Activated naive CD4-positive, alpha-beta T cell treated with anti-CD3 and anti-CD28 coated beads, Interleukin-2, amount 50 U/mL, for 24 hours (primary cell): ENCODE data around the gene RPS28.
"Not testable (repeated sequence)": the region's sequence is repeated elsewhere in the genome, so short reads cannot be mapped to it uniquely, and the experiment has no call there.

ENCODE experiments used
- H3K27ac Mint-ChIP-seq: one replicate; pipeline ENCODE4 v1.8.0; 2021; ENCODE audit warnings: mild to moderate bottlenecking, mixed read lengths
- H3K27me3 Mint-ChIP-seq: one replicate; pipeline ENCODE4 v1.8.0; 2021; ENCODE audit warnings: mixed read lengths
- H3K36me3 Mint-ChIP-seq: one replicate; pipeline ENCODE4 v1.8.0; 2021; ENCODE audit warnings: mixed read lengths
- H3K4me1 Mint-ChIP-seq: one replicate; pipeline ENCODE4 v1.8.0; 2021; ENCODE audit warnings: mixed read lengths
- H3K4me3 Mint-ChIP-seq: one replicate; pipeline ENCODE4 v1.8.0; 2021; ENCODE audit warnings: mild to moderate bottlenecking, mixed read lengths
- H3K9me3 Mint-ChIP-seq: one replicate; pipeline ENCODE4 v1.8.0; 2021; ENCODE audit warnings: mixed read lengths

RPS28 gene

DNA sequence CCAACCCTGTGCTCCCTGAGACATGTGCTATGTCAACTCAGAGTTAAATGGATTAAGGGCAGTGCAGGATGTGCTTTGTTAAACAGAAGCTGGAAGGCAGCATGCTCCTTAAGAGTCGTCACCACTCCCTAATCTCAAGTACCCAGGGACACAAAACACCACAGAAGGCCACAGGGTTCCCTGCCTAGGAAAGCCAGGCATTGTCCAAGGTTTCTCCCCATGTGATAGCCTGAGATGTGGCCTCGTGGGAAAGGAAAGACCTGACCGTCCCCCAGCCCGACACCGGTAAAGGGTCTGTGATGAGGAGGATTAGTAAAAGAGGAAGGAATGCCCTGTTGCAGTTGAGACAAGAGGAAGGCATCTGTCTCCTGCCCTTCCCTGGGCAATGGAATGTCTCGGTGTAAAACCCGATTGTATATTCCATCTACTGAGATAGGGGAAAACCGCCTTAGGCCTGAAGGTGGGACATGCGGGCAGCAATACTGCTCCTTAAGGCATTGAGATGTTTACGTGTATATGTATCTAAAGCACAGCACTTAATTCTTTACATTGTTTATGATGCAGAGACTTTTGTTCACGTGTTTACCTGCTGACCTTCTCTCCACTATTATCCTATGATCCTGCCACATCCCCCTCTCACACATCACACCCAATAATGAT is 6.2 kb upstream of the RPS28 start:
- not testable (repeated sequence) for H3K36me3 Mint-ChIP-seq, H3K27me3 Mint-ChIP-seq, H3K9me3 Mint-ChIP-seq, H3K4me3 Mint-ChIP-seq, H3K27ac Mint-ChIP-seq
- H3K4me1 Mint-ChIP-seq: peaks cover 11% of the 10 kb centered on the region

- Mint-ChIP-seq H3K36me3 (peaks cover 3% of the 10 kb centered on the region), H3K4me3 (no peak overlapping the region), H3K27ac (no peak overlapping the region), H3K4me1 (peaks cover 18% of the 10 kb centered on the region), H3K9me3 (no peaks in the 10 kb centered on the region), H3K27me3 (no peaks in the 10 kb centered on the region)
Observed at GRCh38 chr19:8316351-8317125, 4.8 kb upstream of the RPS28 start.

GRCh38 chr19:8318835-8319234 is 2.5 kb upstream of the RPS28 start:
- H3K9me3 Mint-ChIP-seq, H3K27me3 Mint-ChIP-seq: not testable (repeated sequence)
- Mint-ChIP-seq H3K36me3 (peaks cover 12% of the 10 kb centered on the region), H3K27ac (peak overlapping the region; percentile 8), H3K4me1 (peaks cover 34% of the 10 kb centered on the region), H3K4me3 (peak overlapping the region; percentile 39)

DNA sequence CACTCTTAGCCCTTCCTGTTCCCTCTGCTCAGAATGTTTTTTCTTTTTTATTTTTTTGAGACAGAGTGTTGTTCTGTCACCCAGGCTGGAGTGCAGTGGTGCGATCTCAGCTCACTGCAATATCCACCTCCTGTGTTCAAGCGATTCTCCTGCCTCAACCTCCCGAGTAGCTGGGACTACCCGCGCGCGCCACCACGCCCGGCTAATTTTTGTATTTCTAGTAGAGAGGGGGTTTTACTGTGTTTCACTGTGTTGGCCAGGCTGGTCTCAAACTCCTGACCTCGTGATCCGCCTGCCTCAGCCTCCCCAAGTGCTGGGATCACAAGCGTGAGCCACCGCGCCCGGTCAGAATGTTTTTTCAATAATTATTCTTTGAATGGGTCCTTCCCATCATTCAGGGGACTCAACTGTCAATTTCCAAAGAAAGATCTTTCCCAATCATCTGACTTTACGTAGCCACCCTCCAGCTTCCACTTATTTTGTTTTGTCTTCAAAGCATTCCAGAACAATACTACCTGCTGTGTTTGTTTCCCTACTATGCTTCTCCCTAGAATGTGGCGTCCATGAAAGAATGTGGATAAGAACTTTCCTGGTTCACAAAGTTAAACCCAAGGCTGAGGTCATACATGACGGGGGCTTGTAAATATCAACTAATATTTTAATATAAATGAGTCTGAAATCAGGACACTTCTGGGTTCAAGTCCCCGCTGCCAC is 1.3 kb upstream of the RPS28 start:
- no peaks in the 10 kb centered on the region for H3K27me3 Mint-ChIP-seq
- no peaks in the 10 kb centered on the region for H3K9me3 Mint-ChIP-seq
- H3K4me3 Mint-ChIP-seq: peak overlapping the region; percentile 100
- peak overlapping the region; percentile 65 for H3K27ac Mint-ChIP-seq
- peaks cover 36% of the 10 kb centered on the region for H3K4me1 Mint-ChIP-seq
- H3K36me3 Mint-ChIP-seq: peaks cover 12% of the 10 kb centered on the region

GRCh38 chr19:8320564-8321066 is 681 bp upstream of the RPS28 start:
- Mint-ChIP-seq H3K36me3 (peaks cover 10% of the 10 kb centered on the region), H3K4me1 (peaks cover 36% of the 10 kb centered on the region), H3K9me3 (no peaks in the 10 kb centered on the region), H3K27me3 (no peaks in the 10 kb centered on the region), H3K4me3 (peak overlapping the region; percentile 100), H3K27ac (peak overlapping the region; percentile 98)

DNA sequence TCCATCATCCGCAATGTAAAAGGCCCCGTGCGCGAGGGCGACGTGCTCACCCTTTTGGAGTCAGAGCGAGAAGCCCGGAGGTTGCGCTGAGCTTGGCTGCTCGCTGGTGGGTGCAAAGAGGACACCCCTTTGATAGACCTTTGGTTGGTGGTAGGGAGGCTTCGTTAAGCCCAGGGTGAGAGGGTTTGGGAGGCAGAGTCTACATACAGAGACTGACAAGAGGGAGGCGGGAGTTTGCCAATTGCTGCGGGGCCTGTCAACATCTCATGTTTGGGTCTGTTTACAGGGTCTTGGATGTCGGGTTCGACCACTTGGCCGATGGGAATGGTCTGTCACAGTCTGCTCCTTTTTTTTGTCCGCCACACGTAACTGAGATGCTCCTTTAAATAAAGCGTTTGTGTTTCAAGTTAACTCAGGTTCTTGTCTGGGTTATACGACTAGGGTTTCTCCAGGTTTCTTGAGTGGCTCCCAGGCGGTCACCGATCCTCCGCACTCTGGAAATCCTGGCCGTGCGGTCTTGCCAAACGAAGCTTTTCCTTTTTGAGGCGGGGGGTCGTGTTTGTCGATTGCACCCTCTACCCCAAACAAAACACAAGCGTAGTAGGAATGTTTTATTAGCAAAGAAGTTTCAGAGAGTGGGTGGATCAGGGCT is 816 bp downstream of the RPS28 start:
- no peaks in the 10 kb centered on the region for H3K9me3 Mint-ChIP-seq
- H3K4me3 Mint-ChIP-seq: peak overlapping the region; percentile 100
- H3K27me3 Mint-ChIP-seq: no peaks in the 10 kb centered on the region
- peak overlapping the region; percentile 98 for H3K27ac Mint-ChIP-seq
- peaks cover 8% of the 10 kb centered on the region for H3K36me3 Mint-ChIP-seq
- H3K4me1 Mint-ChIP-seq: peaks cover 36% of the 10 kb centered on the region

- Mint-ChIP-seq H3K36me3 (peaks cover 8% of the 10 kb centered on the region), H3K4me1 (peaks cover 32% of the 10 kb centered on the region), H3K27me3 (no peaks in the 10 kb centered on the region), H3K9me3 (no peaks in the 10 kb centered on the region), H3K4me3 (peak overlapping the region; percentile 100), H3K27ac (peak overlapping the region; percentile 98)
Observed at GRCh38 chr19:8322638-8322997, 1.3 kb downstream of the RPS28 start.

- peak overlapping the region; percentile 100 for H3K4me3 Mint-ChIP-seq
- H3K36me3 Mint-ChIP-seq: peaks cover 8% of the 10 kb centered on the region
- H3K27ac Mint-ChIP-seq: peak overlapping the region; percentile 72
- H3K9me3 Mint-ChIP-seq: no peaks in the 10 kb centered on the region
- no peaks in the 10 kb centered on the region for H3K27me3 Mint-ChIP-seq
- peaks cover 32% of the 10 kb centered on the region for H3K4me1 Mint-ChIP-seq
Observed at GRCh38 chr19:8323781-8324185, 2.5 kb downstream of the RPS28 start.

DNA sequence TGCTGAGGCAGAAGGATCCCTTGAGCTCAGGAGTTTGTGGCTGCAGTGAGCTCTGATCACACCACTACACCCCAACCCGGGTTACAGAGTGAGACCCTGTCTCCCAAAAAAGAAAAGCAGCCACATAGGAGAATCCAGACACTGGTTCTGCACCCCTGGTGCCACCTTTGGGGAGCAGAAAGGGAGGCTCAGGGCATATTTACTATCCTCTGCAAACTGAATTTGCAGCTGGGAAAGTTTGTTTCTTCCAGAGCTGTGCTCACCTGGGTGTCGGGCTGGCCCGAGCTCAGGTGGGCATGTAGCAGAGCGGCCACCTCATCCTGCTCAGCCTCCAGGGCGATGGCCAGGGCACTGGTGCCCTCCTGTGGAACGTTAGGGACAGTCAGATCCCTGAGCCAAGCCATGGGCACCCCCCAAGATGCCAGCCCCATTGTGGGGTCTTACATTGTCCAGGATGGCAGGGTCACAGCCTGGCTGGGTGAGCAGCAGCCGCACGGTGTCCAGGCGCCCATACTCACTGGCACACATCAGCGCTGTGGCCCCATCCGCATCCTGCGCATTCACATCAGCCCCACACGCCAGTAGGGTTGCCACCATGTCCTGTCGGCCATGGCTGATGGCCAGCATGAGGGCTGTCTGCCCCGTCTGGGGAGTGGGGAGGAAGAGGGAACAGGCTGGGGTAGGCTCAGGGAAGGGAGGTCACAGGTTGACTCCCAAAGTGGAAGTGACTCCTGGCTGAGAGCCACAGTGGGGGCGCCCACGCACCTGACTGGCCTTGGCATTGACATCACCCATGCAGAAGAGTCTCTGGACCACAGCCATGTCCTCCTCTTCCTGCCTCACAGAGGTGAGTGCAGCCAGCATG is 3.1 kb downstream of the RPS28 start:
- Mint-ChIP-seq H3K27ac (no peak overlapping the region), H3K36me3 (peaks cover 8% of the 10 kb centered on the region), H3K9me3 (no peaks in the 10 kb centered on the region), H3K4me3 (no peak overlapping the region), H3K27me3 (no peaks in the 10 kb centered on the region), H3K4me1 (peaks cover 32% of the 10 kb centered on the region)

GRCh38 chr19:8325454-8325853 is 4.2 kb downstream of the RPS28 start:
- Mint-ChIP-seq H3K4me1 (peaks cover 21% of the 10 kb centered on the region), H3K4me3 (no peak overlapping the region), H3K36me3 (peaks cover 8% of the 10 kb centered on the region), H3K9me3 (no peaks in the 10 kb centered on the region), H3K27me3 (no peaks in the 10 kb centered on the region), H3K27ac (no peak overlapping the region)

- H3K9me3 Mint-ChIP-seq: no peaks in the 10 kb centered on the region
- no peaks in the 10 kb centered on the region for H3K36me3 Mint-ChIP-seq
- no peak overlapping the region for H3K4me3 Mint-ChIP-seq
- H3K4me1 Mint-ChIP-seq: no peaks in the 10 kb centered on the region
- H3K27ac Mint-ChIP-seq: no peak overlapping the region
- no peaks in the 10 kb centered on the region for H3K27me3 Mint-ChIP-seq
Observed at GRCh38 chr19:8329996-8330395, 8.7 kb downstream of the RPS28 start.

- no peaks in the 10 kb centered on the region for H3K9me3 Mint-ChIP-seq
- no peak overlapping the region for H3K27ac Mint-ChIP-seq
- H3K27me3 Mint-ChIP-seq: peaks cover 2% of the 10 kb centered on the region
- peaks cover 4% of the 10 kb centered on the region for H3K4me1 Mint-ChIP-seq
- no peak overlapping the region for H3K4me3 Mint-ChIP-seq
- no peaks in the 10 kb centered on the region for H3K36me3 Mint-ChIP-seq
Observed at GRCh38 chr19:8331263-8331845, 10.1 kb downstream of the RPS28 start.

DNA sequence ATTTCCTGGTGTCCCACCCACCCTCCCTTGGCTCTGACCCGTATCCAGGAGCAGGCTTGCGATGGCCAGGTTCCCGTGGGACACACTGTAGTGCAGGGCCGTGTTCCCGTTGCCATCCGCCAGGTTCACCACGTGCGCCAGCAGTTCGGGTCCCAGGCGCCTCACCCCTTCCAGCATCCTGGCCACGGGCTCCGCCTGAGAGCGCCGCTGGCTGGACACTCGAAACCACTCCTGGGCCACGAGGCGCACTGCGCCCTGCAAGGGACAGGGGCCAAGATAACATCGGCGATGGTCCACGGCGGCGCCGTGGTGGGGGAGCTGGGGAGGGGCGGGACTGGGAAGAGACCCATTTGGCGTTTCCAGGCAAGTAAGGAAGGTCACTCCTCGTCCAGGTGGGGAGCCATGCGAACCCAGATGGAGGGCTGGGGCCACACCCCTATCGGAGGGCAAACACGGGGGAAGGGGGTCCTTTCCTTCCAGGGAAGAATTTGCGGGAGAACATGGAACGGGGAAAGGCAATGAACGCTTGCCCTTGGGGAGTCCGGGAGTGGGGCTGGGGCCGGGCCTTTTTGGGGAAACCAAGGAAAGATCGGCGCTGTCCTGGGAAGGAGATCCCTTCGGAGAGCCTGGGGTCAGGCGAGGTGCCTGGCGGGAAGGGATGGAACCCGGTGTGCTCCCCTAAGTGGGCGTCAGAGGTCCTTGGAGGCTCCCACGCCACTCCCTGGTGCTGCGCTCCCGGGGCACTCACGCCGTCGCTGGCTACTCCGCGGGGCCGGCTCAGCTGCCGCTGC is 11.9 kb downstream of the RPS28 start:
- Mint-ChIP-seq H3K4me3 (no peak overlapping the region), H3K27ac (no peak overlapping the region), H3K27me3 (peaks cover 8% of the 10 kb centered on the region)

More for the DNA sequence above, 11.9 kb downstream of the RPS28 start:
- Mint-ChIP-seq H3K36me3 (no peaks in the 10 kb centered on the region), H3K4me1 (peaks cover 4% of the 10 kb centered on the region), H3K9me3 (no peaks in the 10 kb centered on the region)
